ENCODE data around the gene CAMK4. TPM values are rescaled to one million over a fixed set of nuclear protein-coding genes. Genes with fewer than 3 reads are reported as not detected.

Gene CAMK4
- polyA plus RNA-seq, 3 donors, result 4.1 to 6.8 (median 5.9) TPM

GRCh38 chr5:111535879-111536549 is 311.8 kb downstream of the CAMK4 start:
- DNase-seq (ENCODE audit: extremely low read depth in 1 of 11, low read depth in 9 of 11, low spot score in 4 of 11), result no peak

- DNase-seq (ENCODE audit: extremely low read depth in 1 of 11, low read depth in 9 of 11, low spot score in 4 of 11), result no peak
These were observed 313.2 kb downstream of the CAMK4 start for GRCh38 chr5:111537141-111538024.

Other genes starting within 250 kb of the CAMK4 start
- gene TSLP, start 152.7 kb upstream of the CAMK4 start, polyA plus RNA-seq (ENCODE audit: insufficient read length in 3 of 3), result under 1 TPM; 0.07 to 0.28 (median 0.14) TPM
- gene WDR36, start 132.0 kb upstream of the CAMK4 start, polyA plus RNA-seq (ENCODE audit: insufficient read length in 3 of 3), result 10 to 100 TPM; 25.6 to 32.4 (median 30.7) TPM

Measured in renal cortex interstitium (tissue), 11 donors.